HEK293T (cell line): ENCODE measurements around the gene PCDHB6.
"Not testable (repeated sequence)": the region's sequence is repeated elsewhere in the genome, so short reads cannot be mapped to it uniquely, and the experiment has no call there.

Experiments
- CTCF ChIA-PET: fragments of 350-600 bp; formaldehyde crosslinking; extraction: SDS; loops from one replicate; lab custom pipeline; 2021; ENCODE audit warnings: antibody characterized with exemption, inconsistent platforms; lab: Yijun Ruan, JAX
- POLR2A ChIA-PET: fragments of 350-600 bp; formaldehyde crosslinking; extraction: SDS; loops from one replicate; lab custom pipeline; 2020; ENCODE audit warnings: antibody characterized with exemption, inconsistent platforms; lab: Yijun Ruan, JAX
- DNase-seq: peaks from one replicate; pipeline ENCODE4 v3.0.0; 2012; ENCODE audit warnings: mixed read lengths; ENCODE audit errors: extremely low spot score
- ARNT ChIP-seq: fragments of 450-650 bp; IDR thresholded peaks from 2 replicates; pipeline ENCODE4 v1.6.1; 2017; ENCODE audit warnings: mild to moderate bottlenecking
- BHLHE40 ChIP-seq: fragments of 450-650 bp; IDR thresholded peaks from 2 replicates; pipeline ENCODE4 v1.6.1; 2016; ENCODE audit warnings: mild to moderate bottlenecking, moderate library complexity, borderline replicate concordance
- CTBP1 ChIP-seq: fragments of 450-650 bp; IDR thresholded peaks from 2 replicates; pipeline ENCODE4 v1.6.1; 2016; ENCODE audit warnings: borderline replicate concordance
- ELF4 ChIP-seq: fragments of 450-650 bp; IDR thresholded peaks from 2 replicates; pipeline ENCODE4 v1.6.1; 2017; ENCODE audit warnings: antibody characterized with exemption
- FOXA1 ChIP-seq: fragments of 450-650 bp; IDR thresholded peaks from 2 replicates; pipeline ENCODE4 v1.6.1; 2016; ENCODE audit warnings: mild to moderate bottlenecking
- FOXK2 ChIP-seq: fragments of 450-650 bp; IDR thresholded peaks from 2 replicates; pipeline ENCODE4 v1.6.1; 2016; ENCODE audit warnings: mild to moderate bottlenecking
- FOXM1 ChIP-seq: fragments of 450-650 bp; IDR thresholded peaks from 2 replicates; pipeline ENCODE4 v1.6.1; 2017; ENCODE audit warnings: mild to moderate bottlenecking, borderline replicate concordance
- HDGF ChIP-seq: fragments of 450-650 bp; IDR thresholded peaks from 2 replicates; pipeline ENCODE4 v1.6.1; 2017; ENCODE audit warnings: antibody characterized with exemption, borderline replicate concordance
- L3MBTL2 ChIP-seq: fragments of 450-650 bp; conservative IDR thresholded peaks from 2 replicates; pipeline ENCODE4 v1.6.1; 2016; ENCODE audit warnings: mild to moderate bottlenecking
- LEF1 ChIP-seq: fragments of 450-650 bp; IDR thresholded peaks from 2 replicates; pipeline ENCODE4 v1.6.1; 2017; ENCODE audit warnings: mild to moderate bottlenecking, borderline replicate concordance
- NFRKB ChIP-seq: fragments of 450-650 bp; IDR thresholded peaks from 2 replicates; pipeline ENCODE4 v1.6.1; 2016; ENCODE audit warnings: mild to moderate bottlenecking, moderate library complexity
- SP1 ChIP-seq: fragments of 450-650 bp; IDR thresholded peaks from 2 replicates; pipeline ENCODE4 v1.6.1; 2017
- SUZ12 ChIP-seq: fragments of 450-650 bp; IDR thresholded peaks from 2 replicates; pipeline ENCODE4 v1.6.1; 2016; ENCODE audit warnings: mild to moderate bottlenecking
- TARDBP ChIP-seq: fragments of 450-650 bp; IDR thresholded peaks from 2 replicates; pipeline ENCODE4 v1.6.1; 2016
- ZNF384 ChIP-seq: fragments of 450-650 bp; IDR thresholded peaks from 2 replicates; pipeline ENCODE4 v1.6.1; 2016
- TF ChIP-seq, protein P1 (sequence below): fragments of 450-650 bp; IDR thresholded peaks from 2 replicates; pipeline ENCODE4 v1.6.1; 2016

The PCDHB6 gene

DNA sequence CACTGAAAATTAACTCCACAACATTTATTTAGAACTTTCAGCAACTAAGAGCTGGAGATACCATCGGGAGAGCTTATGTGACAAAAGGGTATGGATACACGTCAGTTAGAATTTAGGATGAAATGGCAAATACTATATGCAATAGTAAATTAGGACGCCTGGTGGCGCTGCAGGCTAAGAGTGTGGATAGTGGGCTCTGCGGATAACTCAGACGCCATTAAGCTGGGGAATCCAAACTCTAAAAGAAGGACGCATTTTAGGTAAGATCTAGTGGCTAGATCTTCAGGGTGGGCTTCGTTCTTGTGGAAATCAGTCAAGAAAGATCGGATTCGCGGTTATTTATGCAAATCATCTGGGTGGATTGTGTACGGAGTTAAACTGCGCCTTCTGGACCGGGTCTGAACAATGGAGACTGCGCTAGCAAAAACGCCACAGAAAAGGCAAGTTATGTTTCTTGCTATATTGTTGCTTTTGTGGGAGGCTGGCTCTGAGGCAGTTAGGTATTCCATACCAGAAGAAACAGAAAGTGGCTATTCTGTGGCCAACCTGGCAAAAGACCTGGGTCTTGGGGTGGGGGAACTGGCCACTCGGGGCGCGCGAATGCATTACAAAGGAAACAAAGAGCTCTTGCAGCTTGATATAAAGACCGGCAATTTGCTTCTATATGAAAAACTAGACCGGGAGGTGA lies 14.7 kb upstream of the PCDHB6 start, which contains the start of gene PCDHB5:
Gene PCDHB5 (plus strand): TSS at position 177 of the 688 bp plus-strand sequence. CDS start 229 bp downstream, at position 406.
- POLR2A ChIA-PET, result no interaction called here
- CTCF ChIA-PET, result interaction anchor here (0.8 to 1.3 kb wide), 2 partner anchors 47 to 85 kb away, joined by 3 read pairs; partner anchors contain the start of gene PCDHB16
- TF ChIP-seq, protein P1, sequence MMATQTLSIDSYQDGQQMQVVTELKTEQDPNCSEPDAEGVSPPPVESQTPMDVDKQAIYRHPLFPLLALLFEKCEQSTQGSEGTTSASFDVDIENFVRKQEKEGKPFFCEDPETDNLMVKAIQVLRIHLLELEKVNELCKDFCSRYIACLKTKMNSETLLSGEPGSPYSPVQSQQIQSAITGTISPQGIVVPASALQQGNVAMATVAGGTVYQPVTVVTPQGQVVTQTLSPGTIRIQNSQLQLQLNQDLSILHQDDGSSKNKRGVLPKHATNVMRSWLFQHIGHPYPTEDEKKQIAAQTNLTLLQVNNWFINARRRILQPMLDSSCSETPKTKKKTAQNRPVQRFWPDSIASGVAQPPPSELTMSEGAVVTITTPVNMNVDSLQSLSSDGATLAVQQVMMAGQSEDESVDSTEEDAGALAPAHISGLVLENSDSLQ, result no peak
- peak; percentile 15 for DNase-seq

- no peak for TF ChIP-seq SUZ12
- no peak for TF ChIP-seq LEF1
- TF ChIP-seq, protein P1, result no peak
- TF ChIP-seq NFRKB, result no peak
- no peak for TF ChIP-seq CTBP1
- TF ChIP-seq HDGF, result no peak
- no peak for TF ChIP-seq FOXA1
- no peak for TF ChIP-seq SP1
- no peak for TF ChIP-seq L3MBTL2
- TF ChIP-seq FOXK2, result no peak
- TF ChIP-seq ARNT, result no peak
- no peak for TF ChIP-seq ELF4
- TF ChIP-seq TARDBP, result no peak
- no peak for TF ChIP-seq BHLHE40
- no peak for TF ChIP-seq FOXM1
- no peak for DNase-seq
- CTCF ChIA-PET, result interaction anchor here (1.3 kb wide), 1 partner anchor 47 kb away, joined by 3 read pairs; the partner anchor contains the start of gene PCDHB16
- POLR2A ChIA-PET, result no interaction called here
These were observed 14.1 kb upstream of the PCDHB6 start for GRCh38 chr5:141135718-141136266.

DNA sequence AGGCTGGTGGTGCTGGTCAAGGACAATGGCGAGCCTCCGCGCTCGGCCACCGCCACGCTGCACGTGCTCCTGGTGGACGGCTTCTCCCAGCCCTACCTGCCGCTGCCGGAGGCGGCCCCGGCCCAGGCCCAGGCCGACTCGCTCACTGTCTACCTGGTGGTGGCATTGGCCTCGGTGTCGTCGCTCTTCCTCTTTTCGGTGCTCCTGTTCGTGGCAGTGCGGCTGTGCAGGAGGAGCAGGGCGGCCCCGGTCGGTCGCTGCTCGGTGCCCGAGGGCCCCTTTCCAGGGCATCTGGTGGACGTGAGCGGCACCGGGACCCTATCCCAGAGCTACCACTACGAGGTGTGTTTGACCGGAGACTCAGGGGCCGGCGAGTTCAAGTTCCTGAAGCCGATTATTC lies 12.5 kb upstream of the PCDHB6 start:
- POLR2A ChIA-PET, CTCF ChIA-PET, DNase-seq: not testable (repeated sequence)

DNA sequence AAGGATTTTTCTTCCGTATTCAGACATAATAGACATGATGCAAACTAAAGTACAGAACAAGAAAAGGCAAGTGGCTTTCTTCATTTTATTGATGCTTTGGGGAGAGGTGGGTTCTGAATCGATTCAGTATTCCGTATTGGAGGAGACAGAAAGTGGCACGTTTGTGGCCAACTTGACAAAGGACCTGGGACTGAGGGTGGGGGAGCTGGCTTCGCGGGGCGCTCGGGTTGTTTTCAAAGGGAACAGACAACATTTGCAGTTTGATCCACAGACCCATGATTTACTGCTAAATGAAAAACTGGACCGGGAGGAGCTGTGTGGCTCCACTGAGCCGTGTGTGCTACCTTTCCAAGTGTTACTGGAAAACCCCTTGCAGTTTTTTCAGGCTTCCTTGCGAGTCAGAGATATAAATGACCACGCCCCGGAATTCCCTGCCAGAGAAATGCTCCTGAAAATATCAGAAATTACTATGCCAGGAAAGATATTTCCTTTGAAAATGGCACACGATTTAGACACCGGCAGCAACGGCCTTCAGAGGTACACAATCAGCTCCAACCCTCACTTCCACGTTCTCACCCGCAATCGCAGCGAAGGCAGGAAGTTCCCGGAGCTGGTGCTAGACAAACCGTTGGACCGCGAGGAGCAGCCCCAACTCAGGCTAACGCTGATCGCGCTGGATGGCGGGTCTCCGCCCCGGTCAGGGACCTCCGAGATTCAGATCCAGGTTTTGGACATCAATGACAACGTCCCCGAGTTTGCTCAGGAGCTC lies 551 bp downstream of the PCDHB6 start:
- no peak for DNase-seq
- ChIA-PET CTCF (interaction anchor here (0.6 kb wide), 1 partner anchor 341 kb away, joined by 3 read pairs; no protein-coding TSS in a partner anchor), POLR2A (no interaction called here)
- TF ChIP-seq NFRKB (no peak), CTBP1 (no peak), ZNF384 (no peak), FOXM1 (no peak), LEF1 (no peak)

DNA sequence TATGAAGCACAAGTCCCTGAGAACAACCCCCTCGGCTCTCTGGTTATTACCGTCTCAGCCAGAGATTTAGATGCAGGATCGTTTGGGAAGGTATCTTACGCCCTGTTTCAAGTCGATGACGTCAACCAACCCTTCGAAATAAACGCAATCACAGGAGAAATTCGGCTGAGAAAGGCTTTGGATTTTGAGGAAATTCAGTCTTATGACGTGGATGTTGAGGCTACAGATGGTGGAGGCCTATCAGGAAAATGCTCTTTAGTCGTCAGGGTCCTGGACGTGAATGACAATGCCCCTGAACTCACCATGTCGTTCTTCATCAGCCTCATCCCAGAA lies 1.1 kb downstream of the PCDHB6 start:
- TF ChIP-seq, protein P1, result no peak
- no peak for TF ChIP-seq CTBP1
- TF ChIP-seq FOXM1, result no peak
- no peak for TF ChIP-seq BHLHE40
- no peak for TF ChIP-seq SP1
- no peak for TF ChIP-seq LEF1
- no peak for TF ChIP-seq SUZ12
- TF ChIP-seq TARDBP, result no peak
- TF ChIP-seq L3MBTL2, result no peak
- TF ChIP-seq HDGF, result no peak
- TF ChIP-seq ARNT, result no peak
- CTCF ChIA-PET, result no interaction called here
- DNase-seq, result no peak
- POLR2A ChIA-PET, result no interaction called here

GRCh38 chr5:141151632-141152031 lies 1.8 kb downstream of the PCDHB6 start:
- DNase-seq, CTCF ChIA-PET, POLR2A ChIA-PET: not testable (repeated sequence)

GRCh38 chr5:141152096-141152495 lies 2.2 kb downstream of the PCDHB6 start:
- POLR2A ChIA-PET, CTCF ChIA-PET, DNase-seq: not testable (repeated sequence)
